ENCODE measurements around the gene DHDDS.
"Not testable (repeated sequence)": the region's sequence is repeated elsewhere in the genome, so short reads cannot be mapped to it uniquely, and the experiment has no call there.

Gene DHDDS, protein sequence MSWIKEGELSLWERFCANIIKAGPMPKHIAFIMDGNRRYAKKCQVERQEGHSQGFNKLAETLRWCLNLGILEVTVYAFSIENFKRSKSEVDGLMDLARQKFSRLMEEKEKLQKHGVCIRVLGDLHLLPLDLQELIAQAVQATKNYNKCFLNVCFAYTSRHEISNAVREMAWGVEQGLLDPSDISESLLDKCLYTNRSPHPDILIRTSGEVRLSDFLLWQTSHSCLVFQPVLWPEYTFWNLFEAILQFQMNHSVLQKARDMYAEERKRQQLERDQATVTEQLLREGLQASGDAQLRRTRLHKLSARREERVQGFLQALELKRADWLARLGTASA

DNA sequence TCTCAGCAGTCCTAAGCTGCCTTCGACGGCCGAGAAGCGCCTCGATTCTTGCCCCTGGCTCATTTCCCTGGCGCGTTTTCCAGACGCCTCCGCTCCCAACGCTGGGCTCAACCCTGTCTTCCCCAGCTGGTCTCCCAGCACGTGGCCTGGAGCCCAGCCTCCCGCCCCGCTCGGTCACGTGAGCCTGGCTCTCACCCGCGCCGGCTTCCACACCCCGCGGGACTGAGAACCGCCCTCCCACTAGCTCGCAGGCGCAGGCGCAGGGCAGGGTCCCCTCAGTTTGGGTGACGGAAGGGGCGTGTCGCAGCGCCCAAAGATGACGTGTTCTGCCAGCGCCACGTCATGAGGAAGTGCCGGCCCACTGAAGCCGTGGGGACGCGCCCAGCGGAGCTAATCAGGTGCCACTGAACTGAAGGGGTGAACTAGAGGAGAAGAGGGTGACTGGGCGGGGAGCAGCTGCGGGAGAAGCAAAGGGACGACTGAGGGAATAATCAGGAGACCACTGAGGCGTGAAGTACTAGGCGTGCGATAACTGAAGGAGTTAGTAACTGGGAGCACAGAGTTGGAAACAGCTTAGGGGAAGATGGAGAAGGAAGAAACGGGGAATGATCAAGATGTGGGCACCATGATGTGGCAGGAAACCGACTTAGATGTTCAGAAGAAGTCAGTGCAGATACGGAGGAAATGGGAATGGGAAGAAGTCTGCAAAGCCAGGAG, at the start of gene DHDDS:
DHDDS (plus strand) TSS at position 343 of the 717 bp plus-strand sequence. CDS start 625 bp downstream, outside the sequence.
- DNase-seq, result peak; percentile 98

- DNase-seq, result no peak
These were observed 48.0 kb upstream of the DHDDS start for GRCh38 chr1:26384076-26384475.

GRCh38 chr1:26385063-26385462, 47.1 kb upstream of the DHDDS start:
- not testable (repeated sequence) for DNase-seq

DNA sequence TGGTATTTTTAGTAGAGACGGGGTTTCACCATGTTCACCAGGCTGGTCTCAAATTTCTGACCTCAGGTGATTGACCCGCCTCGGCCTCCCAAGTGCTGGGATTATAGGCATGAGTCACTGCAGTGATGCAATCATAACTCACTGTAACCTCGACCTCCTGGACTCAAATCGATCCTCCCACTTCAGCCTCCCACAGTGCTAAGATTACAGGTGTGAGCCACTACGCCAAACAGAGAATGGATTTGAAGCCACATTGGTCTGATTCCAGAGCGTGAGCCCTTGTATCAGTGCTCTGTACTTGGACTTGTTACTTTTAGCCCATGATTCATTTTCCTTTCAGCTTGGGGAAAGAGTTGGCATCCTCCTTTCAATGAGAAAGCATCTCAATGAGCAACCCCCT, 44.7 kb upstream of the DHDDS start:
- no peak for DNase-seq

GRCh38 chr1:26388791-26389445, 43.2 kb upstream of the DHDDS start:
- no peak for DNase-seq

DNA sequence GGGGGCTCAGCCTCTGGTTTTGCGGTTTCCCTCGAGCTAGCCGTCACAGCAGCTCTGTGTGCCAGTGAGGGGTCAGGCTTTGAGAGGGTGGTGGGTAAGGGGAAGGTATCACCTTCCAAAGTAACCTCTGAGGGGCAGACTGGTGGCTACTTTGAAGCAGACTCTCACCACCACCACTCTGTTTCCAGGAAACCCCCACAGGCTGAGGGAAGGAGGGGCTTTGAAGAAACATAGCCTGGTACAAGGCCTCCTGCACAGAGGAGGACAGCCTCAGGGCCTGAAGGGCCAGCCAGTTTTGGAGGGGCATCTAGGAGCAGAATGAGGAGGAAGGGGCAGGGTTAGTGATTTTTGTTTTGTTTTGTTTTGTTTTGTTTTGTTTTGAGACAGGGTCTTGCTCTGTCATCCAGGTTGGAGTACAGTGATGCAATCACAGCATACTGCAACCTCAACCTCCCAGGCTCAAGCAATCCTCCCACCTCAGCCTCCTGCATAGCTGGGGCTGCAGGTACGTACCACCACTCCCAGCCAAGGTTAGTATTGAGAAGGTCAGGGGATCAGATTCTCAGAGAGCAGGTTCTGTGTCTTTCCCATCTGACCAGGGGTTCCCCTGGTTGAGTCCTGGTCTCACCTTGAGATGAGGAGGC, 42.4 kb upstream of the DHDDS start:
- DNase-seq, result no peak

DNA sequence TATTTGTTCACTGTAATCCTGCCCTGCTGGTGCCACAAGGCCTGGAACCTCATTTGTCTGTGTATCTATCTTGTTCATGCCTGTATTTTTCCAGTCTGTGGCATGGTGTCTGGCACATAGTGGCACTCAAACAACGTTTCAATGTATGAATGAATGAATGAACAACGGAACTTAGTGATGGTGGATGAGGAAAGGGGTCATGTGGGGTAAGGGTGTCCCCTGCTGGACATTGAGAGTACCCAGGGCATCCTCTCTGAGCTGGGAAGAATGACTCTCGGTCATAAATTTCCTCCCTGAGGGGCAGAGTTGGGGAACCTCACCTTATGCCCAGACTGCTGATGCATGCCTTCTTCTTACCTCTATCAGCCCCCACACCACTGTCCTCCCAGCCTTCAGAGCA, 40.7 kb upstream of the DHDDS start:
- DNase-seq, result peak; percentile 29

DNA sequence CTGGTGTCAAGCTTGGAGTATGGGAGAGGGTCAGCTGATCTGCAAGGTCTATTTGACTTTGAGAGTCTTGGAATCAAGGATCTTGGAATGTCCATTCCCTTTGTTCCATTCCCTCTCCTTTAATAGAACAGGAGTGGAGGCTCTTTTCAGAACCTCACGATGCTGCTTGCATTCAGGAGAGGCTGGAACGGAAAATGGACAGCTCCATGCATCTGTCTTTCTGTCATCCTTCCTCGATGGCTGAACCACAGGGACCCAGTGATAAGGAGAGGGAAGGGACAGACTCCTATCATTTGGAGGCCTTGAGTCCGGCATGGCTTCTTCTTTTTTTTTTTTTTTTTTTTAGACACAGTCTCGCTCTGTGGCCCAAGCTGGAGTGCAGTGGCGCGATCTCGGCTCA, 36.4 kb upstream of the DHDDS start:
- DNase-seq, result no peak

- DNase-seq, result no peak
These were observed 33.1 kb upstream of the DHDDS start for GRCh38 chr1:26399034-26399433.

- DNase-seq, result peak; percentile 9
These were observed 30.2 kb upstream of the DHDDS start for GRCh38 chr1:26401891-26402290.

DNA sequence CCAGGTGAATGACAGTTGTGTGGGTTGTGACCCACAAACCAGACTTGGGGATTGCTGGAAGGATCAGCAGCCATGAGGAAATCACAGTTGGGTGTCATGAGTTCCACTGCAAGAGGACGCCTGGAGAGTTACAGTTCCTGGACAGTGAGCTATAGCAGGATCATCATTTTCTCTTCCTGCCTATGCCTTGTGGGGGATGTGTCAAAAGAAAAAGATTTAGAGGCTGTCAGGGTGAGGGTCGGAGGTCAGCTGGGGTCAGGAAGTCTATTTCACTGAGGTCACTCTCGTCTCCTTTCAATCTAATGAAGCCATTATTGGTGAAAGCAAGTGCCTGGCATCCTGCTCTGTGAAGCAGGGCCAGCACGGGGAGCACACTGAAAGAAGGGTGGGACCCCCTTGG, 28.5 kb upstream of the DHDDS start:
- DNase-seq, result no peak

DNA sequence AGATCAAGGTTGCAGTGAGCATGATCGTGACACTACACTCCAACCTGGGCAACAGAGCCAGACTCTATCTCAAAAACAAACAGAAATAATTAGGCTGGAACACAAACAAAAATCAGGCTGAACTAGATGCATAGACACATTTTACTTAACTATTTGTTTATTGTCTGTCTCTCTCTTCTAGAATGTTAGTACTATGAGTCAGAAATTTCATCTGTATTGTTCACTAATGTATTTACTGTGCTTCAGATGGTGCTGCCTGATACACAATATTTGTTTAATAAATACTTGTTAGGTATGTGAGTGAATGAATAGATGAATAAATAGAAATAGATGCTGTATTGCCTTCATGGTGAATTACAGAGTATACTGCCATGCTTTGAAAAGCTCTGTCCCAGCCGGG, 27.5 kb upstream of the DHDDS start:
- DNase-seq, result no peak

GRCh38 chr1:26405281-26405915, 26.7 kb upstream of the DHDDS start:
- no peak for DNase-seq

DNA sequence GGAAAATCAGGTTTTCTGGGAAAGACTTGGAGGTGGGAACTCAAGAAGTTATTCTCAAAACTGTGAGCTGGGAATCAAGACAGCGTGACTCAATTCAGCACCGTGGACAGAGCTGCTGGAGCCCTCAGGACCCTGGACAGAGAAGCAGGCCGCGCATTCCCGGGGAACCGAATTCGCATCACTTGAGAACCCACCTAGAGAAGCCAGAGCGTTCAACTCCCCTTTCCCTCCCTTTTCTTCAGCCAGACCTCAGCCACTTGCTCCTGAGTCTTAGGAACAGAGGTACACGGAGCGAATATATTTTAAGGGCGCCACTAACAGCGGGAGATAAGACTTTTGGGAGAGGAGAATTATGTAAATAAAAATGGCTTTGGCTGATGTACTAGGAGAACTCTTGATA, 23.5 kb upstream of the DHDDS start:
- no peak for DNase-seq

- no peak for DNase-seq
These were observed 22.8 kb upstream of the DHDDS start for GRCh38 chr1:26409191-26409807.

GRCh38 chr1:26410706-26411623, 21.2 kb upstream of the DHDDS start, which contains the start of gene LIN28A:
Gene LIN28A (plus strand): TSS chr1:26410817. CDS start chr1:26410892, 75 bp downstream.
- DNase-seq, result no peak

GRCh38 chr1:26411624-26412074, 20.5 kb upstream of the DHDDS start:
- DNase-seq, result no peak

GRCh38 chr1:26412180-26412840, 19.8 kb upstream of the DHDDS start:
- no peak for DNase-seq

- DNase-seq, result no peak
These were observed 19.1 kb upstream of the DHDDS start for GRCh38 chr1:26413031-26413430.

GRCh38 chr1:26417111-26417759, 14.9 kb upstream of the DHDDS start:
- peak; percentile 71 for DNase-seq
